SK-N-SH treated with all-trans-retinoic acid at 6 μM for 48 hours (cell line): ENCODE data around the gene THTPA.
A peak's percentile ranks its signal among the peaks of the same experiment; 100 is the strongest.

Source experiments
- ATAC-seq: fragments of 200-7000 bp; cut with Tn5 transposase; 3 replicates; pipeline ENCODE4 v1.9.1; 2020; ENCODE audit warnings: mild to moderate bottlenecking, moderate library complexity
- ARNTL ChIP-seq: fragments of 450-650 bp; formaldehyde crosslinking; IDR thresholded peaks from 2 replicates; pipeline ENCODE4 v1.5.0; 2020; ENCODE audit warnings: low read depth, mild to moderate bottlenecking, moderate library complexity, borderline replicate concordance
- BACH2 ChIP-seq: fragments of 250-450 bp; sonication (Bioruptor Pico); IDR thresholded peaks from 2 replicates; pipeline ENCODE4 v1.9.0; 2021; ENCODE audit warnings: mild to moderate bottlenecking, borderline replicate concordance
- CREB5 ChIP-seq: fragments of 250-450 bp; sonication (Bioruptor Pico); IDR thresholded peaks from 2 replicates; pipeline ENCODE4 v1.5.1; 2020; ENCODE audit warnings: low read depth, mild to moderate bottlenecking, moderate library complexity
- CSDC2 ChIP-seq: fragments of 250-450 bp; sonication (Bioruptor Pico); IDR thresholded peaks from 2 replicates; pipeline ENCODE4 v1.5.0; 2020; ENCODE audit warnings: mild to moderate bottlenecking, moderate library complexity
- CSRNP3 ChIP-seq: fragments of 250-450 bp; sonication (Bioruptor Pico); IDR thresholded peaks from 2 replicates; pipeline ENCODE4 v1.5.1; 2021; ENCODE audit warnings: mild to moderate bottlenecking, moderate library complexity
- ESRRG ChIP-seq: fragments of 250-450 bp; sonication (Bioruptor Pico); IDR thresholded peaks from 2 replicates; pipeline ENCODE4 v1.6.1; 2021; ENCODE audit warnings: mild to moderate bottlenecking
- GLIS3 ChIP-seq: fragments of 250-450 bp; sonication (Bioruptor Pico); IDR thresholded peaks from 2 replicates; pipeline ENCODE4 v1.5.0; 2020; ENCODE audit warnings: mild to moderate bottlenecking, moderate library complexity
- ISL1 ChIP-seq: fragments of 250-450 bp; sonication (Bioruptor Pico); IDR thresholded peaks from 2 replicates; pipeline ENCODE4 v2.1.2; 2022; ENCODE audit warnings: mild to moderate bottlenecking, moderate library complexity
- OSR1 ChIP-seq: fragments of 250-450 bp; sonication (Bioruptor Pico); IDR thresholded peaks from 2 replicates; pipeline ENCODE4 v1.8.0; 2022; ENCODE audit warnings: moderate library complexity, mild to moderate bottlenecking, inconsistent platforms
- PATZ1 ChIP-seq: fragments of 250-450 bp; sonication (Bioruptor Pico); IDR thresholded peaks from 2 replicates; pipeline ENCODE4 v1.8.0; 2020; ENCODE audit warnings: mild to moderate bottlenecking, moderate library complexity, borderline replicate concordance
- POU6F1 ChIP-seq: fragments of 250-450 bp; sonication (Bioruptor Pico); IDR thresholded peaks from 2 replicates; pipeline ENCODE4 v1.8.0; 2021; ENCODE audit warnings: low read depth, mild to moderate bottlenecking, moderate library complexity, borderline replicate concordance
- PPARA ChIP-seq: fragments of 250-450 bp; sonication (Bioruptor Pico); IDR thresholded peaks from 2 replicates; pipeline ENCODE4 v1.5.0; 2020; ENCODE audit warnings: mild to moderate bottlenecking, borderline replicate concordance
- RARB ChIP-seq: fragments of 250-450 bp; sonication (Bioruptor Pico); IDR thresholded peaks from 2 replicates; pipeline ENCODE4 v1.8.0; 2021; ENCODE audit warnings: mild to moderate bottlenecking, moderate library complexity
- SNAI2 ChIP-seq: fragments of 250-450 bp; sonication (Bioruptor Pico); IDR thresholded peaks from 2 replicates; pipeline ENCODE4 v1.5.0; 2020; ENCODE audit warnings: mild to moderate bottlenecking, moderate library complexity
- TCF4 ChIP-seq: fragments of 250-450 bp; sonication (Bioruptor Pico); IDR thresholded peaks from 2 replicates; pipeline ENCODE4 v1.8.0; 2021; ENCODE audit warnings: mild to moderate bottlenecking, moderate library complexity, borderline replicate concordance
- TOX ChIP-seq: fragments of 250-450 bp; sonication (Bioruptor Pico); IDR thresholded peaks from 2 replicates; pipeline ENCODE4 v1.8.0; 2021; ENCODE audit warnings: mild to moderate bottlenecking, moderate library complexity, borderline replicate concordance
- TSHZ2 ChIP-seq: fragments of 250-450 bp; sonication (Bioruptor Pico); IDR thresholded peaks from 2 replicates; pipeline ENCODE4 v1.5.0; 2020; ENCODE audit warnings: mild to moderate bottlenecking, moderate library complexity
- ZC3H10 ChIP-seq: fragments of 250-450 bp; sonication (Bioruptor Pico); IDR thresholded peaks from 2 replicates; pipeline ENCODE4 v1.5.1; 2021; ENCODE audit warnings: mild to moderate bottlenecking, moderate library complexity
- ZFP3 ChIP-seq: fragments of 250-450 bp; sonication (Bioruptor Pico); IDR thresholded peaks from 2 replicates; pipeline ENCODE4 v1.5.0; 2020; ENCODE audit warnings: mild to moderate bottlenecking, moderate library complexity
- ZFP30 ChIP-seq: fragments of 450-650 bp; formaldehyde crosslinking; IDR thresholded peaks from 2 replicates; pipeline ENCODE4 v1.5.0; 2022; ENCODE audit warnings: mild to moderate bottlenecking, moderate library complexity
- ZNF565 ChIP-seq: fragments of 450-650 bp; formaldehyde crosslinking; conservative IDR thresholded peaks from 2 replicates; pipeline ENCODE4 v1.5.0; 2020; ENCODE audit warnings: low read depth, mild to moderate bottlenecking, moderate library complexity
- ZNF70 ChIP-seq: fragments of 450-650 bp; formaldehyde crosslinking; IDR thresholded peaks from 2 replicates; pipeline ENCODE4 v1.5.0; 2020; ENCODE audit warnings: mild to moderate bottlenecking, moderate library complexity
- ZNF8 ChIP-seq: fragments of 450-650 bp; formaldehyde crosslinking; IDR thresholded peaks from 2 replicates; pipeline ENCODE4 v1.5.0; 2020; ENCODE audit warnings: mild to moderate bottlenecking, moderate library complexity

The THTPA gene

GRCh38 chr14:23569443-23570151, 13.5 kb downstream of the THTPA start:
- TF ChIP-seq SNAI2 (CRISPR knock-in tag) = no peak
- TF ChIP-seq ZC3H10 (CRISPR knock-in tag) = no peak
- TF ChIP-seq CSRNP3 (CRISPR knock-in tag) = no peak
- TF ChIP-seq ESRRG = no peak
- no peak for TF ChIP-seq ZNF565 (CRISPR knock-in tag)
- TF ChIP-seq GLIS3 (CRISPR knock-in tag) = no peak
- TF ChIP-seq OSR1 = no peak
- no peak for TF ChIP-seq ZFP3 (CRISPR knock-in tag)
- no peak for TF ChIP-seq CREB5
- no peak for TF ChIP-seq ZNF8 (CRISPR knock-in tag)
- peak; percentile 25 for ATAC-seq

- no peak for ATAC-seq
- no peak for TF ChIP-seq PATZ1 (CRISPR knock-in tag)
- TF ChIP-seq BACH2 (CRISPR knock-in tag) = no peak
- no peak for TF ChIP-seq PPARA
- TF ChIP-seq CSRNP3 (CRISPR knock-in tag) = no peak
- no peak for TF ChIP-seq GLIS3 (CRISPR knock-in tag)
- no peak for TF ChIP-seq ZNF8 (CRISPR knock-in tag)
- TF ChIP-seq TOX (CRISPR knock-in tag) = no peak
- TF ChIP-seq ZFP30 (CRISPR knock-in tag) = no peak
- TF ChIP-seq CSDC2 (CRISPR knock-in tag) = no peak
- no peak for TF ChIP-seq ZNF70 (CRISPR knock-in tag)
- no peak for TF ChIP-seq TCF4 (CRISPR knock-in tag)
- no peak for TF ChIP-seq ZC3H10 (CRISPR knock-in tag)
- TF ChIP-seq ESRRG = no peak
- TF ChIP-seq TSHZ2 (CRISPR knock-in tag) = no peak
- TF ChIP-seq ARNTL (CRISPR knock-in tag) = no peak
- no peak for TF ChIP-seq POU6F1 (CRISPR knock-in tag)
- TF ChIP-seq RARB (CRISPR knock-in tag) = no peak
- no peak for TF ChIP-seq ISL1
- no peak for TF ChIP-seq OSR1
- TF ChIP-seq, all 23 proteins: peak for 0
Measured at GRCh38 chr14:23570806-23571483, 14.9 kb downstream of the THTPA start.
